Measurements from ENCODE around the gene MAP3K8. TPM values are rescaled to one million over a fixed set of nuclear protein-coding genes. Genes with fewer than 3 reads are reported as not detected.

MAP3K8 gene
- total and polyA plus RNA-seq, 10 of the 15 experiments (the other 5 are each of a cell fraction or from before 2014, with no cell fraction given): 25.5 to 115 (median 40.2) TPM

- no peak for TF ChIP-seq BRCA1 (IDR thresholded peaks at IDR 0.05; ENCODE audit: low read depth, low read length)
These were observed 21.1 kb upstream of the MAP3K8 start (continued) for GRCh38 chr10:30412901-30413300.

DNA sequence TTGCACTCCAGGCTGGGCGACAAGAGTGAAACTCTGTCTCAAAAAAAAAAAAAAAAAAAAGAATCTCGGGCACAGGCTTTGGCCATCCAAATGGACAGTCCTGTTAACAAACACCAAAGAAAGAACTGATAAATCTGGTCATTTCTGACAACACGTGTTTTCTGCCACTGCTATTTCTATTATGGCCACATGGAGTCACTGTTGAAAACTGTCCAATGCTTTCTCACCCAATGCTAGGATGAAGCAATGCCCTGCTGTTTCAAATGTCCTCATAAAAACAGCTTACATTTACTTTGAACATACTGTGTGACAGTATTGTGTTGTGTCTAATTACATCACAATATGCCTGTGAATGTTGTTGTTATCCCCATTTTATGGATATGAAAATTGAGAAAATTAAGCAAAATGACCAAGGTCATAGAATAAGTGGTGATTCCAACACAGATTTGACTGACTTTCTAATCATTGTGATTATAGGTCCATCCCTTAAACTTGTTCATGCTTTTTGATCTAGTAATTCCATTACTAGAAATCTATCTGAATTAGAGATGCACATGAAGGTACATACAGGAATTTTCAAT lies 19.9 kb upstream of the MAP3K8 start:
- Histone ChIP-seq H2AFZ (ENCODE audit: control insufficient read depth, low read depth, low read length) (no peak overlapping the region), H3K79me2 (ENCODE audit: control insufficient read depth, insufficient read depth, low read length) (0 out of 2 replicates have a peak, but pooled peaks cover 2% of the 10 kb centered on the region), H3K4me3 (no peak overlapping the region), H3K36me3 (ENCODE audit: control insufficient read depth in 2 of 2, insufficient read depth in 2 of 2, low read length in 1 of 2) (no peaks in the 10 kb centered on the region), H3K4me2 (ENCODE audit: control insufficient read depth, insufficient read depth) (no peak overlapping the region), H3K9ac (ENCODE audit: control insufficient read depth, insufficient read depth, low read length) (no peak overlapping the region), H3K4me1 (ENCODE audit: control insufficient read depth, insufficient read depth, low read length) (peaks cover 28% of the 10 kb centered on the region), H4K20me1 (ENCODE audit: control insufficient read depth, insufficient read depth) (no peaks in the 10 kb centered on the region), H3K27me3 (replicated peaks in 1 of 2; ENCODE audit: control insufficient read depth in 2 of 2, insufficient read depth in 2 of 2, low read length in 1 of 2) (no peaks in the 10 kb centered on the region), H3K9me3 (replicated peaks; ENCODE audit: control insufficient read depth, insufficient read depth, low read length) (no peaks in the 10 kb centered on the region), H3K27ac (ENCODE audit: control insufficient read depth, insufficient read depth) (no peak overlapping the region)
- DNase-seq (ENCODE audit: low read depth, low spot score) (no peak), FAIRE-seq (peak; percentile 98), ATAC-seq (peak; percentile 71)
- ChIA-PET POLR2A (interaction anchor here (0.5 to 1.6 kb wide), 5 partner anchors 19 to 1458 kb away, joined by 3 to 7 read pairs (median 3); no protein-coding TSS in a partner anchor), RAD21 (ENCODE audit: unreplicated experiment) (interaction anchor here (0.5 to 14.3 kb wide), 13 partner anchors 18 to 292 kb away, joined by 3 to 255 read pairs (median 3); partner anchors contain the start of gene MAP3K8), CTCF (interaction anchor here (0.6 to 13.8 kb wide), 22 partner anchors 13 to 416 kb away, joined by 3 to 217 read pairs (median 5); partner anchors contain the start of gene MAP3K8), SMC1A (ENCODE audit: uncharacterized antibody, unreplicated experiment) (interaction anchor here (0.7 to 14.7 kb wide), 25 partner anchors 9 to 180 kb away, joined by 3 to 236 read pairs (median 6); no protein-coding TSS in a partner anchor)
- no TSS peak for BruUV-seq (replicated peaks)
- intact Hi-C loops (cut with micrococcal nuclease; ENCODE audit: unreplicated experiment) (loop anchor here (1.0 to 5.0 kb wide), 4 partner anchors 21 to 178 kb away; partner anchors contain the start of gene MAP3K8), in situ Hi-C loops (cut with MboI) (no loop called here)
- WGBS (ENCODE audit: insufficient coverage, insufficient replicate concordance, low lambda C conversion rate, missing lambda C conversion rate): 4% methylated on average over 2 of the region's 3 CpGs
- TF ChIP-seq, protein P1, sequence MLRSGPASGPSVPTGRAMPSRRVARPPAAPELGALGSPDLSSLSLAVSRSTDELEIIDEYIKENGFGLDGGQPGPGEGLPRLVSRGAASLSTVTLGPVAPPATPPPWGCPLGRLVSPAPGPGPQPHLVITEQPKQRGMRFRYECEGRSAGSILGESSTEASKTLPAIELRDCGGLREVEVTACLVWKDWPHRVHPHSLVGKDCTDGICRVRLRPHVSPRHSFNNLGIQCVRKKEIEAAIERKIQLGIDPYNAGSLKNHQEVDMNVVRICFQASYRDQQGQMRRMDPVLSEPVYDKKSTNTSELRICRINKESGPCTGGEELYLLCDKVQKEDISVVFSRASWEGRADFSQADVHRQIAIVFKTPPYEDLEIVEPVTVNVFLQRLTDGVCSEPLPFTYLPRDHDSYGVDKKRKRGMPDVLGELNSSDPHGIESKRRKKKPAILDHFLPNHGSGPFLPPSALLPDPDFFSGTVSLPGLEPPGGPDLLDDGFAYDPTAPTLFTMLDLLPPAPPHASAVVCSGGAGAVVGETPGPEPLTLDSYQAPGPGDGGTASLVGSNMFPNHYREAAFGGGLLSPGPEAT (IDR thresholded peaks at IDR 0.05; ENCODE audit: low read depth): 0 out of 2 replicates have a peak, but pooled peaks have one; percentile 13
- TF ChIP-seq, protein P2, sequence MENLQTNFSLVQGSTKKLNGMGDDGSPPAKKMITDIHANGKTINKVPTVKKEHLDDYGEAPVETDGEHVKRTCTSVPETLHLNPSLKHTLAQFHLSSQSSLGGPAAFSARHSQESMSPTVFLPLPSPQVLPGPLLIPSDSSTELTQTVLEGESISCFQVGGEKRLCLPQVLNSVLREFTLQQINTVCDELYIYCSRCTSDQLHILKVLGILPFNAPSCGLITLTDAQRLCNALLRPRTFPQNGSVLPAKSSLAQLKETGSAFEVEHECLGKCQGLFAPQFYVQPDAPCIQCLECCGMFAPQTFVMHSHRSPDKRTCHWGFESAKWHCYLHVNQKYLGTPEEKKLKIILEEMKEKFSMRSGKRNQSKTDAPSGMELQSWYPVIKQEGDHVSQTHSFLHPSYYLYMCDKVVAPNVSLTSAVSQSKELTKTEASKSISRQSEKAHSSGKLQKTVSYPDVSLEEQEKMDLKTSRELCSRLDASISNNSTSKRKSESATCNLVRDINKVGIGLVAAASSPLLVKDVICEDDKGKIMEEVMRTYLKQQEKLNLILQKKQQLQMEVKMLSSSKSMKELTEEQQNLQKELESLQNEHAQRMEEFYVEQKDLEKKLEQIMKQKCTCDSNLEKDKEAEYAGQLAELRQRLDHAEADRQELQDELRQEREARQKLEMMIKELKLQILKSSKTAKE (IDR thresholded peaks at IDR 0.05; ENCODE audit: low read depth, poor library complexity, severe bottlenecking): peak; percentile 21
- TF ChIP-seq SMARCA5 (IDR thresholded peaks at IDR 0.05) (0 out of 2 replicates have a peak, but pooled peaks have one; percentile 42), CEBPB (IDR thresholded peaks at IDR 0.05; ENCODE audit: borderline replicate concordance in 1 of 2, low read depth in 2 of 2, low read length in 2 of 2) (peak in 1 of 2 experiments; percentile 77; a peak in 1 of 4 replicates), ZNF24 (IDR thresholded peaks at IDR 0.05) (peak; percentile 75), MEF2A (IDR thresholded peaks at IDR 0.05; ENCODE audit: insufficient read depth, low read depth, low read length) (0 out of 2 replicates have a peak, but pooled peaks have one; percentile 44), USF1 (IDR thresholded peaks at IDR 0.05; ENCODE audit: borderline replicate concordance, extremely low read length, insufficient read depth, low read depth, low read length) (no peak), ESRRA (IDR thresholded peaks at IDR 0.05; ENCODE audit: low read length) (no peak), STAT1 (conservative IDR thresholded peaks at IDR 0.05) (no peak), BHLHE40 (IDR thresholded peaks at IDR 0.05; ENCODE audit: borderline replicate concordance in 1 of 2, low read depth in 2 of 2, low read length in 1 of 2) (peak; percentile 27 to 59; a peak in 2 of 4 replicates), ATF7 (IDR thresholded peaks at IDR 0.05; ENCODE audit: low read depth) (peak; percentile 37; the same call in 1 of the 2 replicates)
- TF ChIP-seq, protein P3, sequence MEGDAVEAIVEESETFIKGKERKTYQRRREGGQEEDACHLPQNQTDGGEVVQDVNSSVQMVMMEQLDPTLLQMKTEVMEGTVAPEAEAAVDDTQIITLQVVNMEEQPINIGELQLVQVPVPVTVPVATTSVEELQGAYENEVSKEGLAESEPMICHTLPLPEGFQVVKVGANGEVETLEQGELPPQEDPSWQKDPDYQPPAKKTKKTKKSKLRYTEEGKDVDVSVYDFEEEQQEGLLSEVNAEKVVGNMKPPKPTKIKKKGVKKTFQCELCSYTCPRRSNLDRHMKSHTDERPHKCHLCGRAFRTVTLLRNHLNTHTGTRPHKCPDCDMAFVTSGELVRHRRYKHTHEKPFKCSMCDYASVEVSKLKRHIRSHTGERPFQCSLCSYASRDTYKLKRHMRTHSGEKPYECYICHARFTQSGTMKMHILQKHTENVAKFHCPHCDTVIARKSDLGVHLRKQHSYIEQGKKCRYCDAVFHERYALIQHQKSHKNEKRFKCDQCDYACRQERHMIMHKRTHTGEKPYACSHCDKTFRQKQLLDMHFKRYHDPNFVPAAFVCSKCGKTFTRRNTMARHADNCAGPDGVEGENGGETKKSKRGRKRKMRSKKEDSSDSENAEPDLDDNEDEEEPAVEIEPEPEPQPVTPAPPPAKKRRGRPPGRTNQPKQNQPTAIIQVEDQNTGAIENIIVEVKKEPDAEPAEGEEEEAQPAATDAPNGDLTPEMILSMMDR (IDR thresholded peaks at IDR 0.05 in 2 of 3, conservative IDR thresholded peaks at IDR 0.05 in 1 of 3; ENCODE audit: control insufficient read depth in 2 of 3, extremely low read depth in 1 of 3, insufficient read depth in 1 of 3, low read depth in 3 of 3, low read length in 3 of 3): peak; percentile 78 to 87 (median 84)
